SK-N-MC (cell line): ENCODE data around the gene CACNA2D2.

Experiments used
- DNase-seq: peaks from one replicate; pipeline ENCODE4 v3.0.0-alpha.2; 2011; ENCODE audit warnings: low read depth, low spot score
- H3K27ac ChIP-seq: fragments of 200-600 bp; sonication (generic); 2 replicates; pipeline ENCODE4 v1.5.1; 2016; ENCODE audit warnings: mixed run types
- H3K36me3 ChIP-seq: fragments of 200-600 bp; sonication (generic); 2 replicates; pipeline ENCODE4 v1.6.1; 2017; ENCODE audit warnings: antibody characterized with exemption, low read length, mixed read lengths; ENCODE audit not compliant: insufficient read depth
- H3K4me3 ChIP-seq: fragments of 200-600 bp; sonication (generic); 2 replicates; pipeline ENCODE4 v1.5.1; 2016
- H3K9ac ChIP-seq: fragments of 200-600 bp; sonication (generic); 2 replicates; pipeline ENCODE4 v1.8.0; 2017; ENCODE audit warnings: mixed run types, mixed read lengths; ENCODE audit not compliant: insufficient read length
- H3K9me3 ChIP-seq: fragments of 200-600 bp; sonication (generic); 2 replicates; pipeline ENCODE4 v1.6.1; 2017; ENCODE audit warnings: low read depth, mild to moderate bottlenecking, antibody characterized with exemption, low read length, moderate library complexity, mixed read lengths
- EZH2 ChIP-seq: fragments of 200-600 bp; sonication (generic); IDR thresholded peaks from one replicate; pipeline ENCODE4 v1.6.1; 2017; ENCODE audit warnings: antibody characterized with exemption
- FOXP2 ChIP-seq: optimal IDR thresholded peaks from 2 replicates; pipeline ENCODE3; 2011; ENCODE audit warnings: mild to moderate bottlenecking, moderate library complexity; ENCODE audit not compliant: insufficient read depth; ENCODE audit errors: extremely low read length, control extremely low read depth
- POLR2AphosphoS5 ChIP-seq: IDR thresholded peaks from 2 replicates; pipeline ENCODE4 v1.6.1; 2012; ENCODE audit warnings: mild to moderate bottlenecking, low read depth, low read length, borderline replicate concordance

CACNA2D2 gene

GRCh38 chr3:50493086-50493485 is 10.3 kb downstream of the CACNA2D2 start:
- no peak overlapping the region for H3K4me3 ChIP-seq
- TF ChIP-seq FOXP2 (no peak), POLR2AphosphoS5 (no peak), EZH2 (no peak)
- no peak for DNase-seq
- H3K9me3 ChIP-seq = no peaks in the 10 kb centered on the region
- no peak overlapping the region for H3K9ac ChIP-seq
- no peak overlapping the region for H3K27ac ChIP-seq
- H3K36me3 ChIP-seq = no peaks in the 10 kb centered on the region

DNA sequence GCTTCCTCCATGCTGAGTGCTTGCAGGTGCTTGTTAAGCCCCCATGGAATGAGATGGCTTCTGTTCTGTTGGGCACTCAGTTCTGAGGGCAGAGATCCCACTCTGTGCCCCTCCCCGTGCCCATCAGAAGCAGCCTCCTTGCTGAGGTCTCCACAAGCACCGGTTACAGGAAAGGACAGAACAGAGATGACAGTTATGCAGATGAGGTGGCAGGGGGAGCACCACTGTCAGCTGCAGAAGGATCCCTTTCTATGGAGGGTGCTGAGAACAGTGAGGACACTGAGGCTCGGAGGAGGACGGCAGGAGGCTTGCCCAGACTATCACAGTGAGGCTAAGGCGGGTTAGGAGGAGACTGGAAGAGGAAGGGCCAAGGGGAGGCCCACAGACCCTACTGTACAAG is 12.4 kb downstream of the CACNA2D2 start:
- Histone ChIP-seq H3K27ac (no peak overlapping the region), H3K9ac (no peak overlapping the region), H3K9me3 (no peaks in the 10 kb centered on the region), H3K4me3 (no peak overlapping the region), H3K36me3 (no peaks in the 10 kb centered on the region)
- TF ChIP-seq EZH2 (no peak), FOXP2 (no peak), POLR2AphosphoS5 (no peak)
- DNase-seq = no peak

- TF ChIP-seq FOXP2 (no peak), EZH2 (no peak), POLR2AphosphoS5 (no peak)
- no peaks in the 10 kb centered on the region for H3K9me3 ChIP-seq
- H3K36me3 ChIP-seq = no peaks in the 10 kb centered on the region
- no peak for DNase-seq
- no peak overlapping the region for H3K27ac ChIP-seq
- H3K4me3 ChIP-seq = no peak overlapping the region
- no peak overlapping the region for H3K9ac ChIP-seq
Measured at GRCh38 chr3:50490424-50490823, 13.0 kb downstream of the CACNA2D2 start.

DNA sequence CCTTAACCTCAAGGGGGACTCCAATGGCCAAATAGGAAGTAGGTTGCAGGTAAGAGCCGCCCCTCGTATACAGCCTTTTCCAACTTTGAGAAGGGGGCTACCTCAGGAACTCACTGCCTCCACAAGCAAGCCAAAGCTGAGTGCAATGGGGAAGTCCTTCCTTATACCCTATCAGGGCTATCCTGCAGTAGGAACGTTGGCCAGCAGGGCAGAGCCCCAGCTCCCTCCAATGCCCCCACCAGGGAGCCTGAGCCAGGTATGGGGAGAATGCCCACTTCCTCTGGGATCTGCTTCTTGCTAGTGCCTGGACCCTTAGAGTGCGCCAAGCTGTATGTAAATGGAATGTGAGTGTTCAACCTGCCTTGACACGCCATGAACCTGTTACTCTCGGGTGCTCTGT is 16.3 kb downstream of the CACNA2D2 start:
- Histone ChIP-seq H3K36me3 (no peaks in the 10 kb centered on the region), H3K4me3 (no peak overlapping the region), H3K9ac (no peak overlapping the region), H3K27ac (no peak overlapping the region), H3K9me3 (no peaks in the 10 kb centered on the region)
- DNase-seq = no peak
- TF ChIP-seq EZH2 = no peak
- no peak for TF ChIP-seq POLR2AphosphoS5
- TF ChIP-seq FOXP2 = no peak

- TF ChIP-seq POLR2AphosphoS5 (no peak), EZH2 (no peak), FOXP2 (no peak)
- Histone ChIP-seq H3K27ac (no peak overlapping the region), H3K36me3 (no peaks in the 10 kb centered on the region), H3K9ac (no peak overlapping the region), H3K4me3 (no peak overlapping the region), H3K9me3 (no peaks in the 10 kb centered on the region)
- no peak for DNase-seq
Measured at GRCh38 chr3:50486219-50486888, 17.1 kb downstream of the CACNA2D2 start.

DNA sequence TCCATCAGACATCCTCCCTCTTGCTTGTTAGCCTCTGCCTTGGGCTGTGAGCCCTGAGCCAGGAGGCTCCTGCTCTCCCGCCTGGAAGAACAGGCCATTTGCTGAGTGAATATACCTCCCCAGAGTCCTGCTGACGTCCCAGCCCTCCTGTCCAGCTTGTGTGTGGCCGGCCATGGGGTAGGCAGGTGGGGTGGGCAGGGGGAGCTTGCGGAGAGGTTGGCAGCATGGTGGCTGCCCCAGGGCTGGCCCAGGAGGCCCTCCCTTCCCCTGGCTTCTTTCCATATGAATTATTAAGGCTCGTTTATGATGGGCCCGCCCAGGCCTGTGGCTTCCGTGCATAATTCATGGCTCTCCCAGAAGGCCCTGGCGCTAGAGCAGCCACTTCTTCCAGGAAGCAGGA is 18.7 kb downstream of the CACNA2D2 start:
- Histone ChIP-seq H3K27ac (no peak overlapping the region), H3K9ac (no peak overlapping the region), H3K9me3 (no peaks in the 10 kb centered on the region), H3K4me3 (no peak overlapping the region), H3K36me3 (no peaks in the 10 kb centered on the region)
- no peak for TF ChIP-seq FOXP2
- no peak for TF ChIP-seq EZH2
- TF ChIP-seq POLR2AphosphoS5 = no peak
- DNase-seq = no peak

- TF ChIP-seq EZH2 (no peak), POLR2AphosphoS5 (no peak), FOXP2 (no peak)
Measured at GRCh38 chr3:50483374-50483773, 20.1 kb downstream of the CACNA2D2 start.

DNA sequence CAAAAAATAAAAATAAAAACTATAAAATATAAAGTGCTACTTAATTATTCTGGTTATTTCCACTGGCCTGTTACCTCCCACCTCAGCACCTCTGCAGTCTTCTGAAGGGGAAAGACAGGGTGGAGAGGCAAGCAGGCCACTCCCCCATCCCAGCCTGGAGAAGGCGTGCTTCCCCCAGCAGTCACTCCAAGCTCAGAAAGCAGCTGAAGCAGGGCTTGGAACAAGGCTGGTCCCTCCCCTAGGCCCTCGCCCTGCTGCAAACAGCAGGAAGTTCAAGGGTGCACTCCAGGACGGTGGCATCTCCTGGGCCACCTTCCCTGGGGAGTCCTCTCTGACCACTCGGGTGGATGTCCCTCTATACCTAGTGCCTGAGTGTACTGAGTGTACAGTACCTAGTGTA is 21.4 kb downstream of the CACNA2D2 start:
- no peak for TF ChIP-seq FOXP2
- Histone ChIP-seq H3K27ac (no peak overlapping the region), H3K9me3 (no peaks in the 10 kb centered on the region), H3K36me3 (no peaks in the 10 kb centered on the region), H3K4me3 (no peak overlapping the region), H3K9ac (no peak overlapping the region)
- DNase-seq = no peak

More at GRCh38 chr3:50483374-50483773, 20.1 kb downstream of the CACNA2D2 start:
- Histone ChIP-seq H3K4me3 (no peak overlapping the region), H3K36me3 (no peaks in the 10 kb centered on the region), H3K9ac (no peak overlapping the region), H3K9me3 (no peaks in the 10 kb centered on the region), H3K27ac (no peak overlapping the region)
- no peak for DNase-seq

GRCh38 chr3:50480471-50480870 is 23.0 kb downstream of the CACNA2D2 start:
- H3K36me3 ChIP-seq = no peaks in the 10 kb centered on the region
- no peak overlapping the region for H3K4me3 ChIP-seq
- TF ChIP-seq EZH2 = no peak
- no peak for TF ChIP-seq FOXP2
- no peak for TF ChIP-seq POLR2AphosphoS5
- no peak overlapping the region for H3K27ac ChIP-seq
- no peak for DNase-seq
- no peaks in the 10 kb centered on the region for H3K9me3 ChIP-seq
- no peak overlapping the region for H3K9ac ChIP-seq
